SHP77 (cell line): ENCODE results near the gene ZBTB38.

Experiments
- DNase-seq, 2 experiments: peaks; one replicate each; lab custom pipeline; 2025; lab: John Stamatoyannopoulos, UW

ZBTB38 gene

DNA sequence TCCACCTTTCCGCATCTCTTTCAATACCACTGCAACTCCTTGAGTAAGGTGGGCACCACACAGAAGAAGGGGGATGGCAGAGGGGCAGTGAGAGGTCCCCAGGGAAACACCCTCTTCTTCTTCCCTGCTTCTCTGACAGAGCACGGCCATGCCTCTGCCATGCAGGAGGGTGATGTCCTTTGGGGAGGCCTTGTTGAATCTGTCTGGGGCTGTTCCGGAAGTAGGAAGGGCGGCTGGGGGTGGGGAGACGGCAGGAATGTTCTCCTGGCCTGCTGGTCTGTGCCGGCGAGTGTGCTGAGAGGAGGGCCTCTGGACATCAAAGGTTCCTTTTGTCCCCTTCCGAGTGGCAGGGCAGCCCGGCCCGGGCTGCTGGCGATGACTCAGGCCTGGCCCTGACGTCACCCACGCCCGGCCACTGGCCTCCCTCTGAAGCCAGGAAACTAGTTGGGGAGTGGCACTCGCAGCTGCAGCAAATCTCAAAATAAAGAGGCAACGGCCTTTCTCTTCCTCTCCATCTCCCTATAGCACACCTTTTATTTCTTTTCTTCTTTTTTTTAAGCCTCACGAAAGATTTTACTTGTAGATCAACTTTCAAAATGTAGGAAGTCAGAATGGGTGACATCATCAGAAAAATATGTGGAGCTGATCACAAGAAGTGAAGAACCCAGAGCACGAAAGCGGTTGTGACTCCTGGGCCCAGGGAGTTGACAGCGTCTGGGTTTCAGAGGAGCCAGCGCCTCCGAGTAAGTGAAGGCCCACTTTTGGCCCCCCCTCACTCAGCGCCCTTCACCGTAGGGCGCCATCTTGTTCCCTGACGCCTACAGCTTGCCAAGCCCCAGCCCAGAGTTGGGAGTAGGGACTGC lies at the start of gene ZBTB38:
ZBTB38 (plus strand) TSS at position 443 of the 863 bp plus-strand sequence. CDS start 73,885 bp downstream, outside the sequence.
- DNase-seq, result peak; percentile 88 to 90

GRCh38 chr3:141320399-141321108 lies 47.8 kb upstream of the ZBTB38 start:
- no peak for DNase-seq

GRCh38 chr3:141321109-141321497 lies 47.2 kb upstream of the ZBTB38 start:
- DNase-seq, result no peak

- DNase-seq, result no peak
Observed at GRCh38 chr3:141323936-141324704, 44.2 kb upstream of the ZBTB38 start.

- no peak for DNase-seq
Observed at GRCh38 chr3:141326123-141326522, 42.2 kb upstream of the ZBTB38 start.

- DNase-seq, result no peak
Observed at GRCh38 chr3:141326626-141327025, 41.7 kb upstream of the ZBTB38 start.

- DNase-seq, result no peak
Observed at GRCh38 chr3:141328286-141329166, 39.8 kb upstream of the ZBTB38 start.

GRCh38 chr3:141330235-141330634 lies 38.1 kb upstream of the ZBTB38 start:
- DNase-seq, result no peak

DNA sequence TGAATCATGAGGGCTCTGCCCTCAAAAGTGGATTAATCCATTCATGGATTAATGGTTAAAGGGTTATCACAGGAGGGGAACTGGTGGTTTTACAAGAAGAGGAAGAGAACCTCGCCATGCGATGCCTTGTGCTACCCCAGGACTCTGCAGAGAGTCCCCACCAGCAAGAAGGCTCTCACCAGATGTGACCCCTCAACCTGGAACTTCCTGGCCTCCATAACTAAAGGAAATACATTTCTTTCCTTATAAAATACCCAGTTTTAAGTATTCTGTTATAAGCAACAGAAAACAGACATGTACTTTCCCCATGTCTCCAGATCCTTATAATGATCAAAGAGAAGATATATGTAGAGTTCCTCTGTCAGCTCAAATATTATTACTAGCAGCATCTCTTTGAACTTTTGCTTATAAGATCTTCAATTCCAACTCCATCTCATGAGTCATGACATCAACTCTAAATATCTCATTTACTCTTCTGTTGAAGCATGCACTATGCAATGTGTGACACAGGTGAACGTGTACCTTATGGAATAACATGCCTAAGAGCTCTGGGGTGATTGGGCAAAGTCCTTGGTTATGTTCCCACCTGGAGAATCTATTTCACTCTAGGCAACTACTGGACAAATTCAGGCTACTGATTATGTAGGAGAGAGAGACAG lies 37.5 kb upstream of the ZBTB38 start:
- DNase-seq, result no peak

GRCh38 chr3:141331377-141332318 lies 36.7 kb upstream of the ZBTB38 start:
- no peak for DNase-seq

GRCh38 chr3:141332416-141332815 lies 35.9 kb upstream of the ZBTB38 start:
- no peak for DNase-seq

- DNase-seq, result no peak
Observed at GRCh38 chr3:141333836-141334626, 34.3 kb upstream of the ZBTB38 start.

DNA sequence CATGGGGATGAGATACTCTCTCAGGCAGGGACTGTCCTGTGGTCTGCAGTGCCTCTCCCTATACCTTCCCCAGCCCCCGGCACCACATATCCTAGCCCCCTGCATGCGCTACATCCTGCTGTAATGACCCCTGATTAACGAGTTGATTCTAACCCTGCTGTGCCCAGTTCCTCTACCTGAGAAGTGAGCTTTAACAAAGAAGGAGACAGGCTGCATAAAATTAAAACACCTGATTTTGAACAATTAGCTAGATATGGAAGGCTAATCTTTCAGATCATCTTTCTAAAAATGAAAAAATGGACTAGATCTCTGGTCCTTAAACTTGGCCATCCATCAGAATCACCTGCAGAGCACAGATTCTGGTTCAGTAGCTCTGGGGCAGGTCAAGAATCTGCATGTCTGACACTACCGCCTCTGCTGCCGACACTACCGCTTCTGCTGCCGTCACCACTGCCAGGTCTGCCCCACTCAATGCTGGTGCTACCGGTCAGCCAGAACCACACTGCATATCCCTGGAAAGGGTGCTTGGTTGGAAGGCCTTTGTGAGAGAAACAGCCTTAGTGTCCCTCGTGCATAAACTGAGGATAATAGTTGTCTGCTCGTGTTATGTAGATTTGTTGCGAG lies 33.6 kb upstream of the ZBTB38 start:
- DNase-seq, result no peak

- DNase-seq, result no peak
Observed at GRCh38 chr3:141335531-141336061, 32.7 kb upstream of the ZBTB38 start.

GRCh38 chr3:141336672-141337522 lies 31.4 kb upstream of the ZBTB38 start:
- peak in 1 of 2 experiments; percentile 23 for DNase-seq

- DNase-seq, result no peak
Observed at GRCh38 chr3:141337523-141337854, 30.8 kb upstream of the ZBTB38 start.

- no peak for DNase-seq
Observed at GRCh38 chr3:141337991-141338390, 30.3 kb upstream of the ZBTB38 start.
